ENCODE measurements around the gene BRIX1. TPM values are rescaled to one million over a fixed set of nuclear protein-coding genes. Genes with fewer than 3 reads are reported as not detected.

The BRIX1 gene, protein sequence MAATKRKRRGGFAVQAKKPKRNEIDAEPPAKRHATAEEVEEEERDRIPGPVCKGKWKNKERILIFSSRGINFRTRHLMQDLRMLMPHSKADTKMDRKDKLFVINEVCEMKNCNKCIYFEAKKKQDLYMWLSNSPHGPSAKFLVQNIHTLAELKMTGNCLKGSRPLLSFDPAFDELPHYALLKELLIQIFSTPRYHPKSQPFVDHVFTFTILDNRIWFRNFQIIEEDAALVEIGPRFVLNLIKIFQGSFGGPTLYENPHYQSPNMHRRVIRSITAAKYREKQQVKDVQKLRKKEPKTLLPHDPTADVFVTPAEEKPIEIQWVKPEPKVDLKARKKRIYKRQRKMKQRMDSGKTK
- 10 to 100 TPM; 21.9 to 33.3 (median 29.8) TPM for total RNA-seq

DNA sequence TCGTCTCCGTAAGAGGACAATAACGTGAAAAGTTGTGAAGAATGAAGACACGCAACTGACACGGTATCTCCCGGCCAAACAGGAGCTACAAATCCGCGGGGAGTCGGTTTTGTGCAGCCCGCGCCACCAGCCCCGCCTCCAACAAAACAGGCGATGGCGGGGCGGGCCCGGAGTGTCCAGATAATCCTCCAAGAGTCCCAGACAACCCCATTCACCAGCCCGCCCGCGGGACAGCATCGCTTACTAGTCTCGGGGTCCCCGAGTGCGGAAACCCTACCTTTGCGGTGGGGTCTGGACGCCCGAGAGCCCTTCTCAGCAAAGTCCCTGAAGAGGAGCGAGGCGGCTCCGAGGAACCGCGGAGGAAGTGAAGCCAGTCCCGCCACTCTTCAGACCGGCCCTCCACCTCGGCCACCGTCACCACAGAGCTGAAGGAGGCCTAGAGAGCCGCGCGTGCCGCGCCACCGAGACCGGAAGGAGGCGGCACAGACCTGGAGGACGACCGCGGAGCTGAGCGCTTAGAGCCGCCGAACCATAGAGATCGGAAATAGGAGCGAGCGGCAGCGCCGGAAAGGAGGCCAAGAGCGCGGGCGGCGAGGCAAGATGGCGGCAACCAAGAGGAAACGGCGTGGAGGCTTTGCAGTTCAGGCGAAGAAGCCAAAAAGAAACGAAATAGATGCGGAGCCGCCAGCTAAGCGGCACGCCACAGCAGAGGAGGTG is at the start of gene BRIX1, which contains the start of gene RAD1:
TSS of gene BRIX1 (plus strand) at position 573 of the 717 bp plus-strand sequence. CDS start at position 601, 28 bp downstream.
TSS of gene RAD1 (minus strand) at position 366 of the 717 bp plus-strand sequence. CDS start 612 bp downstream, outside the sequence.
- DNase-seq (ENCODE audit: low spot score in 2 of 2) = peak; percentile 97 to 98
- Histone ChIP-seq H3K9me3 (no peaks in the 10 kb centered on the region), H3K36me3 (peaks cover 29% of the 10 kb centered on the region), H3K4me1 (peaks cover 32% of the 10 kb centered on the region), H3K4me3 (peak within 1 kb of the TSS; percentile 91), H3K27ac (peak within 1 kb of the TSS; percentile 92), H3K27me3 (no peaks in the 10 kb centered on the region)
- TF ChIP-seq, protein P1, sequence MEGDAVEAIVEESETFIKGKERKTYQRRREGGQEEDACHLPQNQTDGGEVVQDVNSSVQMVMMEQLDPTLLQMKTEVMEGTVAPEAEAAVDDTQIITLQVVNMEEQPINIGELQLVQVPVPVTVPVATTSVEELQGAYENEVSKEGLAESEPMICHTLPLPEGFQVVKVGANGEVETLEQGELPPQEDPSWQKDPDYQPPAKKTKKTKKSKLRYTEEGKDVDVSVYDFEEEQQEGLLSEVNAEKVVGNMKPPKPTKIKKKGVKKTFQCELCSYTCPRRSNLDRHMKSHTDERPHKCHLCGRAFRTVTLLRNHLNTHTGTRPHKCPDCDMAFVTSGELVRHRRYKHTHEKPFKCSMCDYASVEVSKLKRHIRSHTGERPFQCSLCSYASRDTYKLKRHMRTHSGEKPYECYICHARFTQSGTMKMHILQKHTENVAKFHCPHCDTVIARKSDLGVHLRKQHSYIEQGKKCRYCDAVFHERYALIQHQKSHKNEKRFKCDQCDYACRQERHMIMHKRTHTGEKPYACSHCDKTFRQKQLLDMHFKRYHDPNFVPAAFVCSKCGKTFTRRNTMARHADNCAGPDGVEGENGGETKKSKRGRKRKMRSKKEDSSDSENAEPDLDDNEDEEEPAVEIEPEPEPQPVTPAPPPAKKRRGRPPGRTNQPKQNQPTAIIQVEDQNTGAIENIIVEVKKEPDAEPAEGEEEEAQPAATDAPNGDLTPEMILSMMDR (IDR thresholded peaks at IDR 0.05) = no peak
- peak in 2 of 3 donors; percentile 58 to 99 for TF ChIP-seq POLR2AphosphoS5 (IDR thresholded peaks at IDR 0.05)
- TF ChIP-seq POLR2A (IDR thresholded peaks at IDR 0.05) = peak in 1 of 2 donors; percentile 48
- TF ChIP-seq EP300 (IDR thresholded peaks at IDR 0.05) = no peak
- WGBS = under 1% methylated on average over 39 of the region's 67 CpGs

DNA sequence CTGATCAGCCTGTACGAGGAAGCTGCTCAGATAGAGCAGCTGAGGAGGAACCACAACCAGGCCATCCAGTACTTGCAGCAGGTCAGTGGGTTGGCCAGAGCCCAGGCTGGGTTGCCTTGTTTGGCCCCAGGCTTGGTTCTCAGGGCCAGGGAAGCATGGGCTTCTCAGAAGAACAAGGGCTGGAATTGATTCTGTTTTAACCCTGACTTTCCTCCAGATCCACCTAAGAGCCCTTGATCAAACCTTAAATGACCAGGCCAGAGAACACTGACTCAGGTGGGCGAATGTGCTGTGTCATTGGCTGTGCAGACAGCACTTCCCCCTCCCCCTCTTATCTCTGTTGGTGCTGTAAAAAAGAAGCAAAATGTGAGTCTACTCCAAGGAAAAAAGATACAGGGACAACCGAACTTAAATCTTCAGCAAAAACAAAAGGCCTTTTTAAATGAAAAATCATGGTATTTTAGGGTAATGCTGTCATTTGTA is 48.5 kb upstream of the BRIX1 start:
- peaks cover 5% of the 10 kb centered on the region for H3K4me1 ChIP-seq
- H3K27ac ChIP-seq = no peak overlapping the region
- H3K9me3 ChIP-seq = no peaks in the 10 kb centered on the region
- no peak for DNase-seq (ENCODE audit: low spot score in 2 of 2)
- H3K36me3 ChIP-seq = no peaks in the 10 kb centered on the region
- no peak overlapping the region for H3K4me3 ChIP-seq
- no peak for TF ChIP-seq EP300 (IDR thresholded peaks at IDR 0.05)
- TF ChIP-seq POLR2A (IDR thresholded peaks at IDR 0.05) = no peak
- TF ChIP-seq, protein P1 (IDR thresholded peaks at IDR 0.05) = no peak
- no peak for TF ChIP-seq POLR2AphosphoS5 (IDR thresholded peaks at IDR 0.05)
- 69% methylated on average over 3 of the region's 3 CpGs for WGBS
- no peaks in the 10 kb centered on the region for H3K27me3 ChIP-seq

DNA sequence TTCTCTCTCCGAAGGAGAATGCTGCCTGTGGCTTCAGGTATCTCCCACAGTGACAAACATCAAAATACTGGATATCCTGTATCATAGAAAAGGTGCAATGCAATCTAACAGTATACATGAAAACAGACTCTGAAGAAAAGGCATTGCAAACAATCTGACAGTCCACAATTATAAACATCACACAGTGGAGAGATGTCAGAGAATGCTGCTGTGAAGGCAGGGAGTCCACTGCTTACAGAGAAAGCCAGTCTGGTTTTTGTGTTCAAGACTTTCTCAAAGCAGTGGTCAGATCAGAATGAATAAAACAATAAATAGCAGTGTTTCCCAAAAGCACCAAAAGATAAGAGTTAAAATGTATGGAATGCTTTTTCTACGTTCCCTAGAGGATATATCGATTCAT is 47.9 kb upstream of the BRIX1 start:
- no peak for DNase-seq (ENCODE audit: low spot score in 2 of 2)
- no peak overlapping the region for H3K4me3 ChIP-seq
- no peak for TF ChIP-seq POLR2AphosphoS5 (IDR thresholded peaks at IDR 0.05)
- no peak for TF ChIP-seq POLR2A (IDR thresholded peaks at IDR 0.05)
- no peak for TF ChIP-seq EP300 (IDR thresholded peaks at IDR 0.05)
- TF ChIP-seq, protein P1 (IDR thresholded peaks at IDR 0.05) = no peak
- H3K9me3 ChIP-seq = no peaks in the 10 kb centered on the region
- H3K27ac ChIP-seq = no peak overlapping the region
- peaks cover 5% of the 10 kb centered on the region for H3K4me1 ChIP-seq
- H3K27me3 ChIP-seq = no peaks in the 10 kb centered on the region
- WGBS = 83% methylated on average over 3 of the region's 3 CpGs
- no peaks in the 10 kb centered on the region for H3K36me3 ChIP-seq

DNA sequence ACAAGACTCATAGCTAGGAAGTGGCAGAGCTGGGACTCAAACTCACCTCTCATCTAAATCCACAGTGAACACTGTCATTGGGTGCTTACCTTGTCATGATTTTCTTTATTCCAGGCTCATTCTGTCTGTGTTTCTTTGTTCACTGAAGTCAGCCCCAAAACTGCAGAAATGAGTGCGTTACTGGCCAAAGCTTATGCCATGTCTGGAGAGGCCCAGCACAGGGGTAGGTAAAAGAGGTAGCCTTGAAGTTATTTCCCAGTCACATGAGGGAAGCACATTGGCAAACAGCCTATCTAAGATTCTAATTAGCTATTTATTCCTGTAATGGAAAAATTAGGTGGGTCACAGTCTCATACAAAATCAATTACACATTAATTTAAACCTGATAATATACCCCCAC is 46.7 kb upstream of the BRIX1 start:
- H3K27me3 ChIP-seq = no peaks in the 10 kb centered on the region
- TF ChIP-seq, protein P1 (IDR thresholded peaks at IDR 0.05) = no peak
- TF ChIP-seq EP300 (IDR thresholded peaks at IDR 0.05) (no peak), POLR2AphosphoS5 (IDR thresholded peaks at IDR 0.05) (no peak), POLR2A (IDR thresholded peaks at IDR 0.05) (no peak)
- peaks cover 5% of the 10 kb centered on the region for H3K4me1 ChIP-seq
- no peak overlapping the region for H3K4me3 ChIP-seq
- WGBS = 95% methylated on average over 1 of the region's 1 CpG
- H3K9me3 ChIP-seq = no peaks in the 10 kb centered on the region
- H3K27ac ChIP-seq = no peak overlapping the region
- DNase-seq (ENCODE audit: low spot score in 2 of 2) = no peak
- H3K36me3 ChIP-seq = no peaks in the 10 kb centered on the region

DNA sequence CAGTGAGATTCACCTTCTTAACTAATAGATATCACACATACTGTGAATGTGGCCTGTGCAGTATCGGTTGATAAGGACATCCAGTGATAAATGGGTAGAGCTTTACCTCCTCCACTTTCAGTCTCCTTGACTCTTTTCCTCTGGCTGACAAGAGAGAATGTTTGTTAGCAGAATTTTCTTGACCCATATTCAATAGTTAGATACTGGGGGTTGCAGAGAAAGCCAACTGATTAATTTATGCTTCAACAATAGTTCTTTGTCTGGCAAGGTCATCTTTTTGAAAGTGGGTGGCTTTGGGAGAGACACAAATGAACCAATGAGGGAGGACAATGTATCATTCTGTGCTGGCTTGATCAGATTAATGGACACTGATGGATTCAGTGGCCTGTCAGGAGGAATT is 46.3 kb upstream of the BRIX1 start:
- Histone ChIP-seq H3K4me1 (peaks cover 5% of the 10 kb centered on the region), H3K27me3 (no peaks in the 10 kb centered on the region), H3K36me3 (no peaks in the 10 kb centered on the region), H3K4me3 (no peak overlapping the region), H3K9me3 (no peaks in the 10 kb centered on the region), H3K27ac (no peak overlapping the region)
- DNase-seq (ENCODE audit: low spot score in 2 of 2) = no peak
- TF ChIP-seq, protein P1 (IDR thresholded peaks at IDR 0.05) = no peak
- no peak for TF ChIP-seq POLR2AphosphoS5 (IDR thresholded peaks at IDR 0.05)
- 88% methylated on average over 1 of the region's 1 CpG for whole genome bisulfite sequencing

All from suprapubic skin (tissue), 4 donors.